K562 (cell line): ENCODE measurements around the gene CTSF.

Experiments
- ATF6 ChIP-seq: sonication (generic); formaldehyde crosslinking; IDR thresholded peaks from 2 replicates; pipeline ENCODE4 v1.4.0; 2020; ENCODE audit warnings: mild to moderate bottlenecking, missing genetic modification reagents
- EP300 ChIP-seq: IDR thresholded peaks from 2 replicates; pipeline ENCODE4 v1.6.1; 2012; ENCODE audit warnings: low read length, improper control_type of control experiment
- MGA ChIP-seq: fragments of 450-650 bp; IDR thresholded peaks from 2 replicates; pipeline ENCODE4 v1.6.1; 2016; ENCODE audit warnings: mild to moderate bottlenecking, moderate library complexity
- PHF8 ChIP-seq: fragments of 200-600 bp; sonication (generic); IDR thresholded peaks from 2 replicates; pipeline ENCODE4 v1.6.1; 2012; ENCODE audit warnings: mixed run types, mild to moderate bottlenecking, inconsistent platforms, low read length, moderate library complexity, borderline replicate concordance
- RBM17 ChIP-seq: fragments of 200-400 bp; formaldehyde crosslinking; IDR thresholded peaks from 2 replicates; pipeline ENCODE4 v1.6.1; 2017; ENCODE audit warnings: low read depth, mild to moderate bottlenecking, low read length, borderline replicate concordance
- SIN3A ChIP-seq, 2 experiments: fragments of 150-350 bp in 1 of 2; IDR thresholded peaks; 2 replicates each; pipeline ENCODE4 v1.6.1; 2011 to 2016; ENCODE audit warnings: borderline replicate concordance in 2 of 2, low read depth in 2 of 2, low read length in 2 of 2, mild to moderate bottlenecking in 2 of 2, moderate library complexity in 2 of 2; ENCODE audit not compliant: control insufficient read depth in 1 of 2
- TRIM24 ChIP-seq, 2 experiments: fragments of 450-650 bp; IDR thresholded peaks; 2 replicates each; pipeline ENCODE4 v1.6.1; 2016
- ZBTB1 ChIP-seq: sonication (generic); formaldehyde crosslinking; IDR thresholded peaks from 2 replicates; pipeline ENCODE4 v1.8.1; 2023; ENCODE audit warnings: missing genetic modification reagents, low read depth, mild to moderate bottlenecking, borderline replicate concordance
- TF ChIP-seq, protein P1 (sequence below), 3 experiments: IDR thresholded peaks in 2 of 3; conservative IDR thresholded peaks in 1 of 3; 2 replicates each; pipeline ENCODE4 v1.5.1; 2011 to 2012; ENCODE audit warnings: low read length in 3 of 3, mild to moderate bottlenecking in 3 of 3, control low read depth in 2 of 3, improper control_type of control experiment in 1 of 3, inconsistent platforms in 1 of 3, low read depth in 1 of 3, mixed read lengths in 1 of 3, moderate library complexity in 1 of 3; ENCODE audit not compliant: insufficient read depth in 2 of 3
- TF ChIP-seq, protein P2 (sequence below), 2 experiments: fragments of 450-650 bp in 1 of 2; IDR thresholded peaks; 2 replicates each; pipeline ENCODE4 v1.6.1; 2011 to 2017; ENCODE audit warnings: low read depth in 2 of 2, antibody characterized with exemption in 1 of 2, borderline replicate concordance in 1 of 2, low read length in 1 of 2, mild to moderate bottlenecking in 1 of 2, mixed read lengths in 1 of 2; ENCODE audit not compliant: control insufficient read depth in 1 of 2

- TF ChIP-seq, protein P1, sequence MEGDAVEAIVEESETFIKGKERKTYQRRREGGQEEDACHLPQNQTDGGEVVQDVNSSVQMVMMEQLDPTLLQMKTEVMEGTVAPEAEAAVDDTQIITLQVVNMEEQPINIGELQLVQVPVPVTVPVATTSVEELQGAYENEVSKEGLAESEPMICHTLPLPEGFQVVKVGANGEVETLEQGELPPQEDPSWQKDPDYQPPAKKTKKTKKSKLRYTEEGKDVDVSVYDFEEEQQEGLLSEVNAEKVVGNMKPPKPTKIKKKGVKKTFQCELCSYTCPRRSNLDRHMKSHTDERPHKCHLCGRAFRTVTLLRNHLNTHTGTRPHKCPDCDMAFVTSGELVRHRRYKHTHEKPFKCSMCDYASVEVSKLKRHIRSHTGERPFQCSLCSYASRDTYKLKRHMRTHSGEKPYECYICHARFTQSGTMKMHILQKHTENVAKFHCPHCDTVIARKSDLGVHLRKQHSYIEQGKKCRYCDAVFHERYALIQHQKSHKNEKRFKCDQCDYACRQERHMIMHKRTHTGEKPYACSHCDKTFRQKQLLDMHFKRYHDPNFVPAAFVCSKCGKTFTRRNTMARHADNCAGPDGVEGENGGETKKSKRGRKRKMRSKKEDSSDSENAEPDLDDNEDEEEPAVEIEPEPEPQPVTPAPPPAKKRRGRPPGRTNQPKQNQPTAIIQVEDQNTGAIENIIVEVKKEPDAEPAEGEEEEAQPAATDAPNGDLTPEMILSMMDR (IDR thresholded peaks at IDR 0.05 in 2 of 3, conservative IDR thresholded peaks at IDR 0.05 in 1 of 3; ENCODE audit: insufficient read depth in 2 of 3, low read depth in 1 of 3, low read length in 3 of 3): no peak
- TF ChIP-seq ATF6 (CRISPR knock-in tag) (no peak), PHF8 (no peak), MGA (no peak), TRIM24 (IDR thresholded peaks at IDR 0.05) (no peak), SIN3A (IDR thresholded peaks at IDR 0.05; ENCODE audit: borderline replicate concordance in 2 of 2, control insufficient read depth in 1 of 2, low read depth in 2 of 2, low read length in 2 of 2) (no peak), ZBTB1 (CRISPR knock-in tag) (no peak), RBM17 (no peak), EP300 (no peak)
- TF ChIP-seq, protein P2, sequence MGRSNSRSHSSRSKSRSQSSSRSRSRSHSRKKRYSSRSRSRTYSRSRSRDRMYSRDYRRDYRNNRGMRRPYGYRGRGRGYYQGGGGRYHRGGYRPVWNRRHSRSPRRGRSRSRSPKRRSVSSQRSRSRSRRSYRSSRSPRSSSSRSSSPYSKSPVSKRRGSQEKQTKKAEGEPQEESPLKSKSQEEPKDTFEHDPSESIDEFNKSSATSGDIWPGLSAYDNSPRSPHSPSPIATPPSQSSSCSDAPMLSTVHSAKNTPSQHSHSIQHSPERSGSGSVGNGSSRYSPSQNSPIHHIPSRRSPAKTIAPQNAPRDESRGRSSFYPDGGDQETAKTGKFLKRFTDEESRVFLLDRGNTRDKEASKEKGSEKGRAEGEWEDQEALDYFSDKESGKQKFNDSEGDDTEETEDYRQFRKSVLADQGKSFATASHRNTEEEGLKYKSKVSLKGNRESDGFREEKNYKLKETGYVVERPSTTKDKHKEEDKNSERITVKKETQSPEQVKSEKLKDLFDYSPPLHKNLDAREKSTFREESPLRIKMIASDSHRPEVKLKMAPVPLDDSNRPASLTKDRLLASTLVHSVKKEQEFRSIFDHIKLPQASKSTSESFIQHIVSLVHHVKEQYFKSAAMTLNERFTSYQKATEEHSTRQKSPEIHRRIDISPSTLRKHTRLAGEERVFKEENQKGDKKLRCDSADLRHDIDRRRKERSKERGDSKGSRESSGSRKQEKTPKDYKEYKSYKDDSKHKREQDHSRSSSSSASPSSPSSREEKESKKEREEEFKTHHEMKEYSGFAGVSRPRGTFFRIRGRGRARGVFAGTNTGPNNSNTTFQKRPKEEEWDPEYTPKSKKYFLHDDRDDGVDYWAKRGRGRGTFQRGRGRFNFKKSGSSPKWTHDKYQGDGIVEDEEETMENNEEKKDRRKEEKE (IDR thresholded peaks at IDR 0.05; ENCODE audit: borderline replicate concordance in 1 of 2, control insufficient read depth in 1 of 2, low read depth in 2 of 2, low read length in 1 of 2): no peak
These were observed 2.4 kb upstream of the CTSF start for GRCh38 chr11:66570850-66571180.
